HepG2 (cell line): ENCODE measurements around the gene AANAT. TPM values are rescaled to one million over a fixed set of nuclear protein-coding genes. Genes with fewer than 3 reads are reported as not detected.

Source experiments
- ATRX ChIP-seq: sonication (generic); formaldehyde crosslinking; IDR thresholded peaks from 2 replicates; pipeline ENCODE4 v1.4.0; 2020; ENCODE audit warnings: missing genetic modification reagents, borderline replicate concordance
- CERS6 ChIP-seq: sonication (generic); formaldehyde crosslinking; IDR thresholded peaks from 2 replicates; pipeline ENCODE4 v1.5.0; 2020; ENCODE audit warnings: missing genetic modification reagents
- CHD2 ChIP-seq: IDR thresholded peaks from 2 replicates; pipeline ENCODE4 v1.6.1; 2011; ENCODE audit warnings: low read depth, low read length, improper control_type of control experiment
- EP300 ChIP-seq, 3 experiments: sonication (generic) in 1 of 3; formaldehyde crosslinking in 1 of 3; IDR thresholded peaks; 2 replicates each; pipeline versions ENCODE4 v1.5.1 to v1.6.1; 2011 to 2020; ENCODE audit warnings: low read depth in 2 of 3, low read length in 2 of 3, borderline replicate concordance in 1 of 3, improper control_type of control experiment in 1 of 3, mild to moderate bottlenecking in 1 of 3, missing genetic modification reagents in 1 of 3, moderate library complexity in 1 of 3
- ETV5 ChIP-seq: IDR thresholded peaks from 2 replicates; pipeline ENCODE4 v1.6.1; 2018; ENCODE audit warnings: missing biosample characterization, missing genetic modification reagents, inconsistent platforms, borderline replicate concordance
- FOXO4 ChIP-seq: sonication (generic); formaldehyde crosslinking; conservative IDR thresholded peaks from 2 replicates; pipeline ENCODE4 v1.8.1; 2023; ENCODE audit warnings: missing genetic modification reagents
- FOXP1 ChIP-seq, 2 experiments: fragments of 450-650 bp in 1 of 2; IDR thresholded peaks; 2 replicates each; pipeline ENCODE4 v1.6.1; 2017 to 2018; ENCODE audit warnings: antibody characterized with exemption in 1 of 2
- GZF1 ChIP-seq: sonication (generic); formaldehyde crosslinking; IDR thresholded peaks from 2 replicates; pipeline ENCODE4 v1.5.1; 2020; ENCODE audit warnings: mild to moderate bottlenecking, missing genetic modification reagents
- IKZF1 ChIP-seq: fragments of 450-650 bp; IDR thresholded peaks from 2 replicates; pipeline ENCODE4 v1.7.1; 2016
- JARID2 ChIP-seq: sonication (generic); formaldehyde crosslinking; IDR thresholded peaks from 2 replicates; pipeline ENCODE4 v1.8.1; 2023; ENCODE audit warnings: missing genetic modification reagents, inconsistent platforms; ENCODE audit not compliant: insufficient replicate concordance
- NFE2L2 ChIP-seq: fragments of 150-350 bp; IDR thresholded peaks from 2 replicates; pipeline ENCODE4 v1.6.1; 2014; ENCODE audit warnings: low read length
- PAX8 ChIP-seq: sonication (generic); formaldehyde crosslinking; IDR thresholded peaks from 2 replicates; pipeline ENCODE4 v1.8.0; 2022; ENCODE audit warnings: mild to moderate bottlenecking, missing genetic modification reagents, borderline replicate concordance
- POLR2AphosphoS2 ChIP-seq: IDR thresholded peaks from 2 replicates; pipeline ENCODE4 v1.6.1; 2011; ENCODE audit warnings: low read depth, low read length, improper control_type of control experiment
- RFXANK ChIP-seq: IDR thresholded peaks from 2 replicates; pipeline ENCODE4 v1.6.1; 2016
- ZBTB46 ChIP-seq: sonication (generic); formaldehyde crosslinking; IDR thresholded peaks from 2 replicates; pipeline ENCODE4 v1.4.0; 2020; ENCODE audit warnings: mild to moderate bottlenecking, missing genetic modification reagents, borderline replicate concordance
- ZBTB7B ChIP-seq: sonication (generic); formaldehyde crosslinking; IDR thresholded peaks from 2 replicates; pipeline ENCODE4 v1.4.0; 2020; ENCODE audit warnings: missing genetic modification reagents
- ZFAT ChIP-seq: sonication (generic); formaldehyde crosslinking; conservative IDR thresholded peaks from 2 replicates; pipeline ENCODE4 v1.8.1; 2023; ENCODE audit warnings: missing genetic modification reagents, inconsistent platforms
- ZMYM2 ChIP-seq: sonication (generic); formaldehyde crosslinking; IDR thresholded peaks from 2 replicates; pipeline ENCODE4 v1.8.0; 2022; ENCODE audit warnings: mild to moderate bottlenecking, missing genetic modification reagents
- ZNF7 ChIP-seq: IDR thresholded peaks from 2 replicates; pipeline ENCODE4 v1.6.1; 2016; ENCODE audit warnings: missing biosample characterization, missing genetic modification reagents
- ZNF724P ChIP-seq: sonication (generic); formaldehyde crosslinking; IDR thresholded peaks from 2 replicates; pipeline ENCODE4 v1.8.0; 2022; ENCODE audit warnings: missing genetic modification reagents, borderline replicate concordance
- ZNF75D ChIP-seq: sonication (generic); formaldehyde crosslinking; IDR thresholded peaks from 2 replicates; pipeline ENCODE4 v1.8.1; 2023; ENCODE audit warnings: missing genetic modification reagents, mild to moderate bottlenecking, borderline replicate concordance
- ZNF780A ChIP-seq: sonication (generic); formaldehyde crosslinking; IDR thresholded peaks from 2 replicates; pipeline ENCODE4 v1.8.0; 2022; ENCODE audit warnings: mild to moderate bottlenecking, missing genetic modification reagents, moderate library complexity
- ZNF784 ChIP-seq: sonication (generic); formaldehyde crosslinking; IDR thresholded peaks from 2 replicates; pipeline ENCODE4 v1.5.1; 2020; ENCODE audit warnings: missing genetic modification reagents, mild to moderate bottlenecking, borderline replicate concordance
- ZNF790 ChIP-seq: sonication (generic); formaldehyde crosslinking; IDR thresholded peaks from 2 replicates; pipeline ENCODE4 v1.8.0; 2022; ENCODE audit warnings: missing genetic modification reagents, mild to moderate bottlenecking, borderline replicate concordance
- ZNF800 ChIP-seq: sonication (generic); formaldehyde crosslinking; IDR thresholded peaks from 2 replicates; pipeline ENCODE4 v1.4.0; 2020; ENCODE audit warnings: missing genetic modification reagents
- polyA plus RNA-seq, 8 experiments: library from polyadenylated mRNA; depleted of rRNA in 3 of 8; stranded (reverse) in 7 of 8; unstranded in 1 of 8; fragments of >200 nt; fragmentation: Illumina TruSeq in 4 of 8; extraction: Trizol in 4 of 8; gene quantifications; 2 replicates each; pipeline versions ENCODE4 v1.2.1 to v1.2.3, GENCODE V29; 2011 to 2016; ENCODE audit warnings: low read depth in 4 of 8, missing spikeins in 1 of 8, mixed read lengths in 1 of 8; ENCODE audit not compliant: insufficient read depth in 1 of 8
- total RNA-seq, 5 experiments: library from RNA; depleted of rRNA; stranded (reverse); fragments of >200 nt; fragmentation: Illumina TruSeq; extraction: Trizol; gene quantifications; 2 replicates each; pipeline ENCODE4 v1.2.3, GENCODE V29; 2016; ENCODE audit warnings: low read depth in 1 of 5

AANAT gene
- total and polyA plus RNA-seq, 2 of the 13 experiments (the other 11 are each of a cell fraction or from before 2014, with no cell fraction given) = 0.07 TPM; not detected in 1

GRCh38 chr17:76473541-76473985 lies 6.2 kb downstream of the AANAT start (continued):
- TF ChIP-seq CHD2 (no peak), FOXP1 (IDR thresholded peaks at IDR 0.05) (no peak), FOXP1 (CRISPR knock-in tag; IDR thresholded peaks at IDR 0.05) (no peak), ZNF800 (no peak), ZFAT (CRISPR knock-in tag) (no peak), ZNF790 (no peak), ZNF7 (CRISPR knock-in tag) (no peak), ZBTB46 (no peak), PAX8 (CRISPR knock-in tag) (no peak), ZNF724P (CRISPR knock-in tag) (no peak), ZBTB7B (CRISPR knock-in tag) (0 out of 2 replicates have a peak, but pooled peaks have one; percentile 27), ZMYM2 (CRISPR knock-in tag) (no peak), ZNF784 (CRISPR knock-in tag) (no peak), ETV5 (CRISPR knock-in tag) (no peak), IKZF1 (no peak), ZNF75D (CRISPR knock-in tag) (no peak), EP300 (IDR thresholded peaks at IDR 0.05; ENCODE audit: low read depth in 2 of 2, low read length in 2 of 2) (no peak), EP300 (CRISPR knock-in tag; IDR thresholded peaks at IDR 0.05; ENCODE audit: borderline replicate concordance) (no peak), GZF1 (CRISPR knock-in tag) (no peak), FOXO4 (CRISPR knock-in tag) (no peak), CERS6 (no peak), ZNF780A (CRISPR knock-in tag) (no peak), RFXANK (CRISPR knock-in tag) (no peak), ATRX (CRISPR knock-in tag) (no peak), JARID2 (no peak), NFE2L2 (no peak), POLR2AphosphoS2 (no peak)
